Measurements from ENCODE around the gene KHDRBS1. TPM values are rescaled to one million over a fixed set of nuclear protein-coding genes. Genes with fewer than 3 reads are reported as not detected.
A peak's percentile ranks its signal among the peaks of the same experiment; 100 is the strongest.

KHDRBS1 gene
- total RNA-seq, 1 experiment from 2014 or later = 77.5 TPM

- Histone ChIP-seq H3K79me2 (ENCODE audit: low read length) (no peaks in the 10 kb centered on the region), H2AFZ (ENCODE audit: low read length) (no peak overlapping the region), H3K9me3 (ENCODE audit: low read length) (no peaks in the 10 kb centered on the region), H3K9me2 (replicated peaks; ENCODE audit: insufficient read depth, low read length) (no peaks in the 10 kb centered on the region), H3K9ac (ENCODE audit: low read length) (no peak overlapping the region), H3K4me3 (ENCODE audit: low read length) (no peak overlapping the region), H3K27me3 (ENCODE audit: low read length) (no peaks in the 10 kb centered on the region), H3K27ac (ENCODE audit: low read length) (no peak overlapping the region), H3K4me1 (ENCODE audit: low read length) (no peaks in the 10 kb centered on the region), H3K4me2 (ENCODE audit: low read depth, low read length, poor library complexity, severe bottlenecking) (no peak overlapping the region), H3K36me3 (ENCODE audit: insufficient read depth, low read length) (peaks cover 17% of the 10 kb centered on the region), H4K20me1 (ENCODE audit: insufficient read depth, low read depth, low read length) (no peaks in the 10 kb centered on the region)
- peak; percentile 37 for DNase-seq
Observed at GRCh38 chr1:32091176-32091575, 77.5 kb downstream of the KHDRBS1 start.

GRCh38 chr1:32091591-32091990 is 77.9 kb downstream of the KHDRBS1 start:
- Histone ChIP-seq H3K9me3 (ENCODE audit: low read length) (no peaks in the 10 kb centered on the region), H4K20me1 (ENCODE audit: insufficient read depth, low read depth, low read length) (no peaks in the 10 kb centered on the region), H3K9ac (ENCODE audit: low read length) (no peak overlapping the region), H3K27me3 (ENCODE audit: low read length) (no peaks in the 10 kb centered on the region), H3K36me3 (ENCODE audit: insufficient read depth, low read length) (peaks cover 14% of the 10 kb centered on the region), H3K4me1 (ENCODE audit: low read length) (no peaks in the 10 kb centered on the region), H2AFZ (ENCODE audit: low read length) (no peak overlapping the region), H3K27ac (ENCODE audit: low read length) (no peak overlapping the region), H3K79me2 (ENCODE audit: low read length) (no peaks in the 10 kb centered on the region), H3K4me2 (ENCODE audit: low read depth, low read length, poor library complexity, severe bottlenecking) (no peak overlapping the region), H3K9me2 (replicated peaks; ENCODE audit: insufficient read depth, low read length) (no peaks in the 10 kb centered on the region), H3K4me3 (ENCODE audit: low read length) (no peak overlapping the region)
- DNase-seq = no peak

Small RNAs within 50 kb of the gene (small RNA-seq; reads per million reads assigned to genes)
- not detected for gene MIR5585
- gene RF00017 = not detected

Other genes starting within 250 kb of the KHDRBS1 start
- gene ADGRB2, start 249.5 kb upstream of the KHDRBS1 start, total RNA-seq (2014; rRNA removed; shearing (Covaris generic); ENCODE audit: low replicate concordance) = 9.2 and 28.5 TPM in 2 replicates
- gene SPOCD1, start 197.8 kb upstream of the KHDRBS1 start, total RNA-seq (2014; rRNA removed; shearing (Covaris generic); ENCODE audit: low replicate concordance) = not detected in 2 replicates
- gene PTP4A2, start 75.5 kb upstream of the KHDRBS1 start, total RNA-seq (2014; rRNA removed; shearing (Covaris generic); ENCODE audit: low replicate concordance) = 215 and 401 TPM in 2 replicates
- 10.3 and 11.5 TPM in 2 replicates for gene TMEM39B, start 59.1 kb downstream of the KHDRBS1 start, total RNA-seq (2014; rRNA removed; shearing (Covaris generic); ENCODE audit: low replicate concordance)
- gene KPNA6, start 94.2 kb downstream of the KHDRBS1 start, total RNA-seq (2014; rRNA removed; shearing (Covaris generic); ENCODE audit: low replicate concordance) = 19.7 and 26.0 TPM in 2 replicates
- gene TXLNA, start 165.8 kb downstream of the KHDRBS1 start, total RNA-seq (2014; rRNA removed; shearing (Covaris generic); ENCODE audit: low replicate concordance) = 33.5 and 40.7 TPM in 2 replicates
- 35.9 and 78.2 TPM in 2 replicates for gene CCDC28B, start 186.7 kb downstream of the KHDRBS1 start, total RNA-seq (2014; rRNA removed; shearing (Covaris generic); ENCODE audit: low replicate concordance)
- gene IQCC, start 191.8 kb downstream of the KHDRBS1 start, total RNA-seq (2014; rRNA removed; shearing (Covaris generic); ENCODE audit: low replicate concordance) = 1.2 and 3.9 TPM in 2 replicates
- gene DCDC2B, start 195.2 kb downstream of the KHDRBS1 start, total RNA-seq (2014; rRNA removed; shearing (Covaris generic); ENCODE audit: low replicate concordance) = not detected in 2 replicates
- gene TMEM234, start 208.5 kb downstream of the KHDRBS1 start, total RNA-seq (2014; rRNA removed; shearing (Covaris generic); ENCODE audit: low replicate concordance) = 11.2 and 11.6 TPM in 2 replicates
- gene EIF3I, start 208.5 kb downstream of the KHDRBS1 start, total RNA-seq (2014; rRNA removed; shearing (Covaris generic); ENCODE audit: low replicate concordance) = 178 and 213 TPM in 2 replicates
- gene FAM167B, start 233.4 kb downstream of the KHDRBS1 start, total RNA-seq (2014; rRNA removed; shearing (Covaris generic); ENCODE audit: low replicate concordance) = 1.5 TPM in 1 of 2 replicates, not detected in the other
- 12.0 and 26.1 TPM in 2 replicates for gene LCK, start 237.4 kb downstream of the KHDRBS1 start, total RNA-seq (2014; rRNA removed; shearing (Covaris generic); ENCODE audit: low replicate concordance)